GM12878 (cell line): ENCODE results near the gene RPLP2. TPM values are rescaled to one million over a fixed set of nuclear protein-coding genes. Genes with fewer than 3 reads are reported as not detected.

Experiments
- CBX3 ChIP-seq: fragments of 200-600 bp; sonication (generic); IDR thresholded peaks from 2 replicates; pipeline ENCODE4 v1.6.1; 2016; ENCODE audit warnings: low read depth, borderline replicate concordance
- CBX5 ChIP-seq: sonication (generic); IDR thresholded peaks from 2 replicates; pipeline ENCODE4 v1.6.1; 2016; ENCODE audit warnings: low read depth, moderate library complexity, mild to moderate bottlenecking, inconsistent platforms
- E2F8 ChIP-seq: fragments of 450-650 bp; IDR thresholded peaks from 2 replicates; pipeline ENCODE4 v1.6.1; 2018; ENCODE audit warnings: mild to moderate bottlenecking, low read depth, moderate library complexity; ENCODE audit not compliant: partially characterized antibody
- NKRF ChIP-seq: fragments of 450-650 bp; conservative IDR thresholded peaks from 2 replicates; pipeline ENCODE4 v1.6.1; 2017; ENCODE audit warnings: mild to moderate bottlenecking, moderate library complexity
- RELB ChIP-seq: fragments of 450-650 bp; IDR thresholded peaks from 2 replicates; pipeline ENCODE4 v1.6.1; 2017; ENCODE audit warnings: low read depth, mild to moderate bottlenecking, moderate library complexity
- polyA plus RNA-seq, 11 experiments: library from polyadenylated mRNA; depleted of rRNA in 4 of 11; unstranded in 6 of 11; stranded (reverse) in 5 of 11; fragments of >200 nt; fragmentation: Nextera tagmentation in 4 of 11; fragmentation: Illumina TruSeq in 1 of 11; extraction: Ambion mirVana in 4 of 11; extraction: Trizol in 1 of 11; gene quantifications; 1 replicate in 1 of 11; 2 replicates in 10 of 11; pipeline versions ENCODE4 v1.2.1 to v1.2.3, GENCODE V29; 2011 to 2016; ENCODE audit warnings: inconsistent platforms in 2 of 11, missing spikeins in 2 of 11, low read depth in 1 of 11
- total RNA-seq, 4 experiments: library from RNA; depleted of rRNA in 3 of 4; stranded (reverse); fragments of >200 nt in 3 of 4; fragmentation: Illumina TruSeq in 1 of 4; extraction: Trizol in 1 of 4; gene quantifications; 2 replicates each; pipeline versions ENCODE4 v1.2.1 to v1.2.3, GENCODE V29; 2013 to 2021

Gene RPLP2
- total and polyA plus RNA-seq, 10 of the 15 experiments (the other 5 are each of a cell fraction or from before 2014, with no cell fraction given), result 488 to 3,558 (median 1,481) TPM

DNA sequence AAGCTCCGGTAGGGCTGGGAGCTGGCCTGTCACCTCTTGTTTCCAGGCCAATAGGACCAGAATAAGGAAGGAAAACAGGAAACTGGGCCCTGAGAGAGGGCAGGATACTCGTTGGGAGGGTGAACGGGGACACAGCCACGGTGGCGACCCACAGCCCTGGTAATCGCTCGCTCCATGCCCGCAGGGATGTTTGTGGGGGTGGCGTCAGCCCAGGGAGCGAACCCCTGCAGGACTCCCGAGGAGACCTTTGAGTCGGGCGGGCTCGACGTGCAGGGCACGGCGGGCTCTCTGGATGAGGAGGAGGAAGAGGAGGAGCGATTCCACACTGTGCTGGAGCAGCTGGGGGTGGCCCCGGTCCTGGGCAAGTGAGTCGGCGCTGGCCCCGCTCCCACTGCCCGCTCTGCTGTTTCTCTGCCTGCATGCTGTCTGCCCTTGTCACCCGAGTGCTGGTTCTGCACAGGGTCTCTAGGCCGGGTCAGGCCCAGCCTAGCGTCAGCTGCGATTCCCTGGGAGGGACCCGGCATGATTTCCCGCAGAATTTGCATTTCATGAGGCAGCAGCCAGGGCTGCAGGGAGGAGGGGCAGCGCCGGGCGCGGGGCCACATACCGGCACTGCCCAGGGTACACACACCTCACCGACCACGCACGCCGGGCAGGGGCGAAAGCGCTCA lies 19.5 kb downstream of the RPLP2 start (continued):
- TF ChIP-seq RELB, result no peak
- no peak for TF ChIP-seq CBX3
- no peak for TF ChIP-seq CBX5
- TF ChIP-seq E2F8, result no peak
- no peak for TF ChIP-seq NKRF
